MM.1S (cell line): ENCODE data around the gene MDH2.
"Not testable (repeated sequence)": the region's sequence is repeated elsewhere in the genome, so short reads cannot be mapped to it uniquely, and the experiment has no call there.

Experiments used
- DNase-seq: peaks from one replicate; pipeline ENCODE4 v3.0.0-alpha.2; 2015
- H2AFZ ChIP-seq: fragments of 300-600 bp; sonication (generic); 2 replicates; pipeline ENCODE4 v1.6.0; 2016; ENCODE audit warnings: antibody characterized with exemption, low read length
- H3F3A ChIP-seq: fragments of 300-600 bp; sonication (generic); 2 replicates; pipeline ENCODE4 v1.6.1; 2016; ENCODE audit warnings: mild to moderate bottlenecking, antibody characterized with exemption, low read length, moderate library complexity, mixed read lengths; ENCODE audit not compliant: insufficient read depth
- H3K27ac ChIP-seq: fragments of 300-600 bp; sonication (generic); 2 replicates; pipeline ENCODE4 v1.5.1; 2016; ENCODE audit warnings: mild to moderate bottlenecking, low read length
- H3K27me3 ChIP-seq: fragments of 300-600 bp; sonication (generic); replicated peaks from 2 replicates; pipeline ENCODE4 v1.6.0; 2016; ENCODE audit warnings: low read length; ENCODE audit not compliant: insufficient read depth
- H3K36me3 ChIP-seq: fragments of 300-600 bp; sonication (generic); replicated peaks from 2 replicates; pipeline ENCODE4 v1.6.1; 2016; ENCODE audit warnings: mild to moderate bottlenecking, low read length, mixed read lengths; ENCODE audit not compliant: insufficient read depth
- H3K4me1 ChIP-seq: fragments of 300-600 bp; sonication (generic); 2 replicates; pipeline ENCODE4 v1.6.1; 2016; ENCODE audit warnings: low read length, mixed read lengths
- H3K4me2 ChIP-seq: fragments of 300-600 bp; sonication (generic); 2 replicates; pipeline ENCODE4 v1.6.0; 2016; ENCODE audit warnings: low read depth, low read length
- H3K4me3 ChIP-seq: fragments of 300-600 bp; sonication (generic); 2 replicates; pipeline ENCODE4 v1.5.1; 2016; ENCODE audit warnings: low read length, mixed read lengths
- H3K79me2 ChIP-seq: fragments of 300-600 bp; sonication (generic); 2 replicates; pipeline ENCODE4 v1.6.1; 2016; ENCODE audit warnings: mixed run types, low read length, mixed read lengths
- H3K9ac ChIP-seq: fragments of 300-600 bp; sonication (generic); 2 replicates; pipeline ENCODE4 v1.6.1; 2016; ENCODE audit warnings: low read length, mixed read lengths
- H3K9me2 ChIP-seq: fragments of 300-600 bp; sonication (generic); replicated peaks from 2 replicates; pipeline ENCODE4 v1.6.1; 2016; ENCODE audit warnings: mild to moderate bottlenecking, low read length, mixed read lengths; ENCODE audit not compliant: insufficient read depth
- H3K9me3 ChIP-seq: fragments of 300-600 bp; sonication (generic); replicated peaks from 2 replicates; pipeline ENCODE4 v1.6.1; 2016; ENCODE audit warnings: mild to moderate bottlenecking, low read length, mixed read lengths; ENCODE audit not compliant: insufficient read depth
- H4K20me1 ChIP-seq: fragments of 300-600 bp; sonication (generic); 2 replicates; pipeline ENCODE4 v1.6.1; 2016; ENCODE audit warnings: mild to moderate bottlenecking, low read length, moderate library complexity, mixed read lengths; ENCODE audit not compliant: insufficient read depth
- CTCF ChIP-seq: fragments of 300-600 bp; sonication (generic); IDR thresholded peaks from 2 replicates; pipeline ENCODE4 v1.5.1; 2016; ENCODE audit warnings: antibody characterized with exemption, low read length, mixed read lengths
- EZH2 ChIP-seq: fragments of 300-600 bp; sonication (generic); optimal IDR thresholded peaks from 2 replicates; pipeline ENCODE3; 2017; ENCODE audit warnings: low read depth, mild to moderate bottlenecking, antibody characterized with exemption, low read length, mixed read lengths
- EZH2phosphoT487 ChIP-seq: fragments of 300-600 bp; sonication (generic); IDR thresholded peaks from 2 replicates; pipeline ENCODE4 v1.6.1; 2018; ENCODE audit warnings: antibody characterized with exemption, low read length

MDH2 gene

GRCh38 chr7:76002822-76003221 lies 45.1 kb upstream of the MDH2 start:
- H3K4me3 ChIP-seq: no peak overlapping the region
- no peaks in the 10 kb centered on the region for H3F3A ChIP-seq
- no peak overlapping the region for H3K4me2 ChIP-seq
- no peak overlapping the region for H3K27ac ChIP-seq
- no peaks in the 10 kb centered on the region for H4K20me1 ChIP-seq
- no peak overlapping the region for H3K9ac ChIP-seq
- DNase-seq: no peak
- H3K9me3 ChIP-seq: no peaks in the 10 kb centered on the region
- no peak overlapping the region for H2AFZ ChIP-seq
- H3K9me2 ChIP-seq: no peaks in the 10 kb centered on the region
- no peaks in the 10 kb centered on the region for H3K27me3 ChIP-seq
- no peaks in the 10 kb centered on the region for H3K4me1 ChIP-seq
- H3K36me3 ChIP-seq: no peaks in the 10 kb centered on the region
- H3K79me2 ChIP-seq: no peaks in the 10 kb centered on the region
- TF ChIP-seq CTCF: no peak
- no peak for TF ChIP-seq EZH2phosphoT487
- TF ChIP-seq EZH2: no peak

- Histone ChIP-seq H3K27me3 (no peaks in the 10 kb centered on the region), H3K9ac (no peak overlapping the region), H3K27ac (no peak overlapping the region), H3K36me3 (no peaks in the 10 kb centered on the region), H3F3A (no peaks in the 10 kb centered on the region), H3K4me3 (no peak overlapping the region), H2AFZ (no peak overlapping the region), H3K79me2 (no peaks in the 10 kb centered on the region), H4K20me1 (no peaks in the 10 kb centered on the region), H3K9me2 (no peaks in the 10 kb centered on the region), H3K4me1 (peaks cover 3% of the 10 kb centered on the region; the same call in 1 of the 2 replicates), H3K9me3 (no peaks in the 10 kb centered on the region), H3K4me2 (no peak overlapping the region)
- DNase-seq: no peak
- TF ChIP-seq CTCF (no peak), EZH2 (no peak), EZH2phosphoT487 (no peak)
These were observed 44.6 kb upstream of the MDH2 start for GRCh38 chr7:76003351-76003750.

- H3K4me2 ChIP-seq, H3K9me3 ChIP-seq, H3K36me3 ChIP-seq, H4K20me1 ChIP-seq, H3K9me2 ChIP-seq, DNase-seq, H3K79me2 ChIP-seq, H2AFZ ChIP-seq, H3K4me3 ChIP-seq, H3F3A ChIP-seq, H3K27me3 ChIP-seq, H3K4me1 ChIP-seq, H3K9ac ChIP-seq, H3K27ac ChIP-seq: not testable (repeated sequence)
These were observed 42.9 kb upstream of the MDH2 start for GRCh38 chr7:76005004-76005403.

- H3K79me2 ChIP-seq: no peaks in the 10 kb centered on the region
- no peaks in the 10 kb centered on the region for H3K9me3 ChIP-seq
- H4K20me1 ChIP-seq: no peaks in the 10 kb centered on the region
- no peak overlapping the region for H2AFZ ChIP-seq
- no peak overlapping the region for H3K9ac ChIP-seq
- DNase-seq: no peak
- H3K4me2 ChIP-seq: no peak overlapping the region
- H3K27me3 ChIP-seq: no peaks in the 10 kb centered on the region
- TF ChIP-seq EZH2phosphoT487 (no peak), CTCF (no peak), EZH2 (no peak)
- no peak overlapping the region for H3K4me3 ChIP-seq
- peaks cover 4% of the 10 kb centered on the region; the same call in 1 of the 2 replicates for H3K4me1 ChIP-seq
- peaks cover 4% of the 10 kb centered on the region; the same call in 1 of the 2 replicates for H3F3A ChIP-seq
- H3K27ac ChIP-seq: no peak overlapping the region
- no peaks in the 10 kb centered on the region for H3K36me3 ChIP-seq
- no peaks in the 10 kb centered on the region for H3K9me2 ChIP-seq
These were observed 39.7 kb upstream of the MDH2 start for GRCh38 chr7:76008156-76008687.
